H1 (cell line): ENCODE measurements around the gene SCFD1. TPM values are rescaled to one million over a fixed set of nuclear protein-coding genes. Genes with fewer than 3 reads are reported as not detected.

Source experiments
- CTCF ChIA-PET: fragments of 300-600 bp; sonication (Branson Sonifier 250); formaldehyde crosslinking; loops from one replicate; lab custom pipeline; 2021; ENCODE audit not compliant: partially characterized antibody; lab: Charles Lee
- POLR2A ChIA-PET: fragments of 300-600 bp; sonication (Branson Sonifier 250); formaldehyde crosslinking; loops from one replicate; lab custom pipeline; 2021; ENCODE audit warnings: inconsistent platforms; ENCODE audit not compliant: partially characterized antibody; lab: Charles Lee
- DNase-seq, 2 experiments: peaks; one replicate each; pipeline versions ENCODE4 v3.0.0 to v3.0.0-alpha.2; 2010 to 2022; ENCODE audit warnings: low spot score in 2 of 2, low read depth in 1 of 2, mixed read lengths in 1 of 2
- FAIRE-seq: peaks from 2 replicates; lab custom pipeline; 2011; peaks lifted over from hg19 to GRCh38; lab: Jason Lieb, UNC
- H2AFZ ChIP-seq: 2 replicates; pipeline ENCODE4 v1.8.1; 2012; ENCODE audit warnings: low read length, inconsistent platforms
- H2AK5ac ChIP-seq: 2 replicates; pipeline ENCODE4 v1.6.1; 2013; ENCODE audit warnings: low read depth, low read length
- H2BK120ac ChIP-seq: replicated peaks from 2 replicates; pipeline ENCODE3; 2013; ENCODE audit warnings: low read depth, low read length, inconsistent platforms
- H2BK12ac ChIP-seq: 2 replicates; pipeline ENCODE4 v1.6.1; 2013; ENCODE audit warnings: low read depth, low read length
- H2BK15ac ChIP-seq: 2 replicates; pipeline ENCODE4 v1.6.1; 2013; ENCODE audit warnings: low read length
- H2BK20ac ChIP-seq: 2 replicates; pipeline ENCODE4 v1.6.1; 2013; ENCODE audit warnings: low read length
- H2BK5ac ChIP-seq: 2 replicates; pipeline ENCODE4 v1.6.1; 2013; ENCODE audit warnings: low read depth, low read length
- H3K14ac ChIP-seq: 2 replicates; pipeline ENCODE4 v1.6.1; 2013; ENCODE audit warnings: inconsistent platforms; ENCODE audit not compliant: insufficient read length
- H3K18ac ChIP-seq: 2 replicates; pipeline ENCODE4 v1.6.1; 2013; ENCODE audit warnings: low read length; ENCODE audit errors: extremely low read depth
- H3K23ac ChIP-seq: 2 replicates; pipeline ENCODE4 v1.6.1; 2013; ENCODE audit warnings: inconsistent platforms; ENCODE audit not compliant: insufficient read length
- H3K23me2 ChIP-seq: 2 replicates; pipeline ENCODE4 v1.6.1; 2013; ENCODE audit warnings: low read depth, low read length
- H3K27ac ChIP-seq: 2 replicates; pipeline ENCODE4 v1.6.1; 2011; ENCODE audit warnings: low read depth, low read length, inconsistent platforms
- H3K27me3 ChIP-seq, 4 experiments: replicated peaks in 1 of 4; 1 replicate in 1 of 4; 2 replicates in 3 of 4; pipeline versions ENCODE4 v1.6.1 to v1.8.1; 2011 to 2013; ENCODE audit warnings: low read length in 3 of 4, mild to moderate bottlenecking in 3 of 4, inconsistent platforms in 2 of 4, mixed read lengths in 2 of 4, moderate library complexity in 1 of 4; ENCODE audit not compliant: control insufficient read depth in 3 of 4, insufficient read depth in 3 of 4; ENCODE audit errors: extremely low read depth in 1 of 4
- H3K36me3 ChIP-seq, 4 experiments: 2 replicates each; pipeline versions ENCODE4 v1.6.1 to v1.8.1; 2011 to 2013; ENCODE audit warnings: mild to moderate bottlenecking in 4 of 4, low read length in 3 of 4, moderate library complexity in 2 of 4, control low read depth in 1 of 4, inconsistent platforms in 1 of 4; ENCODE audit not compliant: insufficient read depth in 4 of 4, control insufficient read depth in 2 of 4
- H3K4ac ChIP-seq: replicated peaks from 2 replicates; pipeline ENCODE3; 2013; ENCODE audit warnings: low read length, low read depth, mixed read lengths, inconsistent platforms; ENCODE audit not compliant: insufficient read length
- H3K4me1 ChIP-seq, 4 experiments: replicated peaks in 1 of 4; 1 replicate in 1 of 4; 2 replicates in 3 of 4; pipeline versions ENCODE4 v1.6.1 to v1.8.1; 2011 to 2013; ENCODE audit warnings: low read length in 3 of 4, inconsistent platforms in 2 of 4, mixed read lengths in 1 of 4; ENCODE audit not compliant: insufficient read depth in 4 of 4, control insufficient read depth in 3 of 4
- H3K4me2 ChIP-seq, 2 experiments: 2 replicates each; pipeline versions ENCODE4 v1.6.1 to v1.8.1; 2011 to 2013; ENCODE audit warnings: low read depth in 2 of 2, low read length in 2 of 2, control low read depth in 1 of 2, inconsistent platforms in 1 of 2, mild to moderate bottlenecking in 1 of 2; ENCODE audit not compliant: insufficient read depth in 1 of 2
- H3K4me3 ChIP-seq, 4 experiments: fragments of 200-600, 300-600 bp in 1 of 4; sonication (generic), shearing (Covaris generic), sonication (Bioruptor Twin) in 1 of 4; 2 replicates each; pipeline versions ENCODE4 v1.5.1 to v1.8.1; 2011 to 2016; ENCODE audit warnings: low read length in 4 of 4, low read depth in 3 of 4, control low read depth in 2 of 4, inconsistent platforms in 2 of 4, mild to moderate bottlenecking in 2 of 4, mixed read lengths in 1 of 4, moderate library complexity in 1 of 4; ENCODE audit not compliant: insufficient read depth in 2 of 4; ENCODE audit errors: extremely low read depth in 1 of 4
- H3K56ac ChIP-seq: replicated peaks from 2 replicates; pipeline ENCODE3; 2013; ENCODE audit warnings: low read depth, mild to moderate bottlenecking, mixed read lengths, low read length, inconsistent platforms; ENCODE audit not compliant: insufficient read length
- H3K79me1 ChIP-seq: 2 replicates; pipeline ENCODE4 v1.6.1; 2013; ENCODE audit warnings: low read depth, low read length, control low read depth
- H3K79me2 ChIP-seq, 2 experiments: 2 replicates each; pipeline versions ENCODE4 v1.6.1 to v1.8.1; 2012 to 2013; ENCODE audit warnings: low read length in 2 of 2, mild to moderate bottlenecking in 2 of 2, inconsistent platforms in 1 of 2; ENCODE audit not compliant: insufficient read depth in 2 of 2, control insufficient read depth in 1 of 2
- H3K9ac ChIP-seq, 4 experiments: replicated peaks in 1 of 4; 1 replicate in 1 of 4; 2 replicates in 3 of 4; pipeline versions ENCODE4 v1.6.1 to v1.8.1; 2011 to 2013; ENCODE audit warnings: low read depth in 3 of 4, low read length in 3 of 4, control low read depth in 2 of 4, mild to moderate bottlenecking in 2 of 4, moderate library complexity in 2 of 4, inconsistent platforms in 1 of 4; ENCODE audit errors: extremely low read depth in 1 of 4
- H3K9me3 ChIP-seq, 2 experiments: 2 replicates each; pipeline versions ENCODE4 v1.6.1 to v1.8.1; 2012 to 2013; ENCODE audit warnings: mild to moderate bottlenecking in 2 of 2, moderate library complexity in 2 of 2, control low read depth in 1 of 2, inconsistent platforms in 1 of 2, low read depth in 1 of 2, low read length in 1 of 2, mixed read lengths in 1 of 2; ENCODE audit not compliant: insufficient read depth in 2 of 2
- H4K20me1 ChIP-seq, 2 experiments: replicated peaks in 1 of 2; 2 replicates each; pipeline versions ENCODE3 to v1.8.1; 2011 to 2013; ENCODE audit warnings: inconsistent platforms in 2 of 2, low read length in 2 of 2, mild to moderate bottlenecking in 1 of 2; ENCODE audit not compliant: insufficient read depth in 2 of 2, control insufficient read depth in 1 of 2
- H4K5ac ChIP-seq: 2 replicates; pipeline ENCODE4 v1.6.1; 2013; ENCODE audit warnings: low read length, low read depth, mixed read lengths, inconsistent platforms; ENCODE audit not compliant: insufficient read length
- H4K8ac ChIP-seq: 2 replicates; pipeline ENCODE4 v1.8.0; 2013; ENCODE audit warnings: mild to moderate bottlenecking, moderate library complexity, low read length, inconsistent platforms; ENCODE audit not compliant: insufficient read depth; ENCODE audit errors: extremely low read depth
- H4K91ac ChIP-seq: replicated peaks from 2 replicates; pipeline ENCODE3; 2013; ENCODE audit warnings: low read length, mixed read lengths, inconsistent platforms; ENCODE audit not compliant: insufficient read length
- POLR2AphosphoS5 ChIP-seq: IDR thresholded peaks from 2 replicates; pipeline ENCODE4 v1.6.1; 2011; ENCODE audit warnings: low read depth, low read length
- RNF2 ChIP-seq: fragments of 200-900, 300-1000 bp; sonication (generic); IDR thresholded peaks from 2 replicates; pipeline ENCODE4 v1.7.1; 2016; ENCODE audit warnings: borderline replicate concordance, low read depth, mild to moderate bottlenecking, antibody characterized with exemption, low read length; ENCODE audit not compliant: poor library complexity, severe bottlenecking; ENCODE audit errors: missing control alignments
- SAP30 ChIP-seq: fragments of 300-600 bp; sonication (generic); IDR thresholded peaks from 2 replicates; pipeline ENCODE4 v1.7.1; 2012; ENCODE audit warnings: low read length, moderate library complexity, mild to moderate bottlenecking, inconsistent platforms; ENCODE audit not compliant: insufficient read depth, insufficient replicate concordance
- TAF1 ChIP-seq: IDR thresholded peaks from 2 replicates; pipeline ENCODE4 v1.6.1; 2011; ENCODE audit warnings: mild to moderate bottlenecking, low read depth, low read length
- TAF7 ChIP-seq: optimal IDR thresholded peaks from 2 replicates; pipeline ENCODE3; 2011; ENCODE audit warnings: low read depth, mild to moderate bottlenecking, inconsistent platforms, low read length, moderate library complexity, borderline replicate concordance
- USF2 ChIP-seq: IDR thresholded peaks from 2 replicates; pipeline ENCODE4 v1.6.1; 2011; ENCODE audit warnings: low read length, improper control_type of control experiment
- polyA plus RNA-seq, 7 experiments: library from polyadenylated mRNA; depleted of rRNA in 3 of 7; stranded (reverse) in 5 of 7; unstranded in 2 of 7; fragments of >200 nt in 5 of 7; fragments of 200-250 nt in 2 of 7; gene quantifications; 1 replicate in 5 of 7; 2 replicates in 1 of 7; 4 replicates in 1 of 7; pipeline versions ENCODE4 v1.2.1 to v1.2.3, GENCODE V29; 2011 to 2013; ENCODE audit warnings: missing spikeins in 2 of 7, mixed read lengths in 2 of 7
- total RNA-seq: library from RNA; stranded (reverse); fragmentation: NEBNext Ultra II Directional; extraction: Animal tissue kit (Norgen Biotek cat#: 25700); gene quantifications from 2 replicates; pipeline ENCODE4 v1.2.1, GENCODE V29; 2021

SCFD1 gene
- total and polyA plus RNA-seq, 2 of the 8 experiments (the other 6 are each of a cell fraction or from before 2014, with no cell fraction given): 32.8 to 64.5 TPM

GRCh38 chr14:30597504-30597903 lies 24.6 kb upstream of the SCFD1 start:
- no peak overlapping the region for H4K91ac ChIP-seq
- peaks cover 0 to 5% of the 10 kb centered on the region in 2 experiments; a peak in 1 of 4 replicates for H3K79me2 ChIP-seq
- no peak overlapping the region for H3K23ac ChIP-seq
- ChIA-PET CTCF (interaction anchor here (0.7 kb wide), 1 partner anchor 22 kb away, joined by 3 read pairs; no protein-coding TSS in a partner anchor), POLR2A (no interaction called here)
- H3K18ac ChIP-seq: no peak overlapping the region
- no peak overlapping the region for H2BK15ac ChIP-seq
- no peak overlapping the region for H2BK120ac ChIP-seq
- H4K20me1 ChIP-seq: peaks cover 1 to 6% of the 10 kb centered on the region in 2 experiments
- no peaks in the 10 kb centered on the region for H3K79me1 ChIP-seq
- no peak overlapping the region for H3K14ac ChIP-seq
- H4K8ac ChIP-seq: no peak overlapping the region
- no peak overlapping the region for H2AFZ ChIP-seq
- no peaks in the 10 kb centered on the region for H3K9me3 ChIP-seq
- no peaks in the 10 kb centered on the region for H3K4me1 ChIP-seq
- no peak overlapping the region for H3K4me2 ChIP-seq
- FAIRE-seq: no peak
- H3K27ac ChIP-seq: no peak overlapping the region
- TF ChIP-seq USF2 (no peak), RNF2 (no peak), TAF1 (no peak), TAF7 (no peak), SAP30 (no peak), POLR2AphosphoS5 (no peak)
- peaks cover 6 to 72% (median 31%) of the 10 kb centered on the region in 4 experiments for H3K36me3 ChIP-seq
- H2AK5ac ChIP-seq: no peak overlapping the region
- no peak overlapping the region for H2BK5ac ChIP-seq
- no peak overlapping the region for H3K4ac ChIP-seq
- no peak overlapping the region for H3K9ac ChIP-seq
- no peak overlapping the region for H2BK20ac ChIP-seq
- no peak overlapping the region for H3K56ac ChIP-seq
- no peaks in the 10 kb centered on the region for H3K23me2 ChIP-seq
- no peak overlapping the region for H2BK12ac ChIP-seq
- no peaks in the 10 kb centered on the region for H3K27me3 ChIP-seq
- no peak for DNase-seq
- no peak overlapping the region for H3K4me3 ChIP-seq
- no peak overlapping the region for H4K5ac ChIP-seq
